ENCODE results near the gene CGREF1. TPM values are rescaled to one million over a fixed set of nuclear protein-coding genes. Genes with fewer than 3 reads are reported as not detected.
A peak's percentile ranks its signal among the peaks of the same experiment; 100 is the strongest.

The CGREF1 gene, protein sequence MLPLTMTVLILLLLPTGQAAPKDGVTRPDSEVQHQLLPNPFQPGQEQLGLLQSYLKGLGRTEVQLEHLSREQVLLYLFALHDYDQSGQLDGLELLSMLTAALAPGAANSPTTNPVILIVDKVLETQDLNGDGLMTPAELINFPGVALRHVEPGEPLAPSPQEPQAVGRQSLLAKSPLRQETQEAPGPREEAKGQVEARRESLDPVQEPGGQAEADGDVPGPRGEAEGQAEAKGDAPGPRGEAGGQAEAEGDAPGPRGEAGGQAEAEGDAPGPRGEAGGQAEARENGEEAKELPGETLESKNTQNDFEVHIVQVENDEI
- 0.43 TPM for total RNA-seq
- long read RNA-seq, partial matches to known transcripts = 0 of 1 reads
- long read RNA-seq, other reads (novel, unspliced or antisense) = 1 of 1 reads

DNA sequence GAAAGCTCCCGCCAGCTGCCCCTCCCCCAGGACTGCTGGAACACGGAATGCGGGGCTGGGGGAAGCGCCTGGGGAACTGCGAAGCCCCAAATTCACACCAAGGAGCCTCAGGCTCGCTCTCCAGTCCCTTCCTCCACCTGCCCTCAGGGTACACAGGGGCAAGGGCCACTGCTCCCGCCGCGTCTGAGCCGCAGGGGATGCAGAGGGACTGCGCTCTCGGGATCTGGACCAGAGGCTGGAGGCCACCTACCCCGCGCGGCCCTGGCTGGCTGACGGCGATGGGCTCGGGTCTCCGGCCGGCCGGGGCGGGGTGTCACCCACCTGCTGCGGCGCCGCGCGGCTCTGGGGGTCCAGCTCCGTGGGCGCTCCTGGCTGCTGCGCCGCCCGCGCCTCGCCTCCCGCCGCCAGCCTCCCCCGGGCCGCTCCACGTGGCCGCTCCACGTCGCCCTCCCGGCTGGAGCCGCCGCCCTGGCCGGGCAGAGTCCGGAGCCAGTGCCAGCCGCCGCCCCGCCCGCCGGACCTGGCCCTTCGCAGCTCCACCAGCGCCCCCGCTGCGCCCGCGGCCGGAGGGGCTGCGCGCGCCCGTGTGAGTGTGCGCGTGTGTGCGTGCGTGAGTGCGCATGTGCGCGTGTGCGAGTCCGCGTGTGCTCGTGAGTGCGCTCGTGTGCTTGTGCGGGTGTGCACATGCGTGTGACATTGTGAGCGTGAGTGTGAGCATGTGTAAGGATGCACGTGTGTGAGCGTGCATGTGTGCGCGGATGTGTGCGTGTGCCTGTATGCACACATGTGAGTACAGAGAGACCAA lies at the start of gene CGREF1:
CGREF1 (minus strand) TSS at position 604 of the 805 bp plus-strand sequence. CDS start 14,762 bp downstream, outside the sequence.
- Histone ChIP-seq H3K27me3 (peaks cover 26% of the 10 kb centered on the region), H3K4me3 (peak within 1 kb of the TSS; percentile 30), H3K36me3 (no peaks in the 10 kb centered on the region), H3K27ac (no peak within 1 kb of the TSS), H3K4me1 (peaks cover 10% of the 10 kb centered on the region), H3K9me3 (no peaks in the 10 kb centered on the region)
- DNase-seq (no peak), ATAC-seq (peak; percentile 25)
- TF ChIP-seq, protein P1, sequence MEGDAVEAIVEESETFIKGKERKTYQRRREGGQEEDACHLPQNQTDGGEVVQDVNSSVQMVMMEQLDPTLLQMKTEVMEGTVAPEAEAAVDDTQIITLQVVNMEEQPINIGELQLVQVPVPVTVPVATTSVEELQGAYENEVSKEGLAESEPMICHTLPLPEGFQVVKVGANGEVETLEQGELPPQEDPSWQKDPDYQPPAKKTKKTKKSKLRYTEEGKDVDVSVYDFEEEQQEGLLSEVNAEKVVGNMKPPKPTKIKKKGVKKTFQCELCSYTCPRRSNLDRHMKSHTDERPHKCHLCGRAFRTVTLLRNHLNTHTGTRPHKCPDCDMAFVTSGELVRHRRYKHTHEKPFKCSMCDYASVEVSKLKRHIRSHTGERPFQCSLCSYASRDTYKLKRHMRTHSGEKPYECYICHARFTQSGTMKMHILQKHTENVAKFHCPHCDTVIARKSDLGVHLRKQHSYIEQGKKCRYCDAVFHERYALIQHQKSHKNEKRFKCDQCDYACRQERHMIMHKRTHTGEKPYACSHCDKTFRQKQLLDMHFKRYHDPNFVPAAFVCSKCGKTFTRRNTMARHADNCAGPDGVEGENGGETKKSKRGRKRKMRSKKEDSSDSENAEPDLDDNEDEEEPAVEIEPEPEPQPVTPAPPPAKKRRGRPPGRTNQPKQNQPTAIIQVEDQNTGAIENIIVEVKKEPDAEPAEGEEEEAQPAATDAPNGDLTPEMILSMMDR (IDR thresholded peaks at IDR 0.05) = no peak
- intact Hi-C loops (cut with DNase I) = no loop called here

- TF ChIP-seq, protein P1 (IDR thresholded peaks at IDR 0.05) = no peak
- ATAC-seq (no peak), DNase-seq (no peak)
- Histone ChIP-seq H3K4me1 (peaks cover 4% of the 10 kb centered on the region), H3K27me3 (no peaks in the 10 kb centered on the region), H3K9me3 (no peaks in the 10 kb centered on the region), H3K36me3 (no peaks in the 10 kb centered on the region), H3K27ac (no peak overlapping the region), H3K4me3 (no peak overlapping the region)
- intact Hi-C loops (cut with DNase I) = no loop called here
These were observed 46.2 kb upstream of the CGREF1 start for GRCh38 chr2:27164960-27165763.

GRCh38 chr2:27162151-27163121 lies 43.5 kb upstream of the CGREF1 start:
- no peaks in the 10 kb centered on the region for H3K36me3 ChIP-seq
- H3K9me3 ChIP-seq = no peaks in the 10 kb centered on the region
- H3K27ac ChIP-seq = no peak overlapping the region
- H3K4me1 ChIP-seq = no peaks in the 10 kb centered on the region
- ATAC-seq (no peak), DNase-seq (no peak)
- intact Hi-C loops (cut with DNase I) = no loop called here
- TF ChIP-seq, protein P1 (IDR thresholded peaks at IDR 0.05) = no peak
- no peaks in the 10 kb centered on the region for H3K27me3 ChIP-seq
- H3K4me3 ChIP-seq = no peak overlapping the region

DNA sequence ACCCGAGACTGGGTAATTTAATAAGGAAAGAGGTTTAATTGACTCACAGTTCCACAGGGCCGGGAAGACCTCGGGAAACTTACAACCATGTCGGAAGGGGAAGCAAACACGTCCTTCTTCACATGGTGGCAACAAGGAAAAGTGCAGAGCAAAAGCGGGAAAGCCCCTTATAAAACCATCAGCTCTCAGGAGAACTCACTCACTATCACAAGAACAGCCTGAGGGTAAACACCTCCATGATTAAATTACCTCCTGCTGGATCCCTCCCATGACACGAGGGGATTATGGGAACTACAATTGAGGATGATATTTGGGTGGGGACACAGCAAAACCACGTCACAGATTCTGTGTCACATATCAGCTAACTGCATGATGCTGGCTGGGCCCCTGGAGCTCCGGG lies 41.3 kb upstream of the CGREF1 start:
- Histone ChIP-seq H3K4me3 (no peak overlapping the region), H3K4me1 (no peaks in the 10 kb centered on the region), H3K9me3 (no peaks in the 10 kb centered on the region), H3K27me3 (no peaks in the 10 kb centered on the region), H3K36me3 (no peaks in the 10 kb centered on the region), H3K27ac (no peak overlapping the region)
- ATAC-seq = no peak
- TF ChIP-seq, protein P1 (IDR thresholded peaks at IDR 0.05) = no peak
- DNase-seq = no peak
- intact Hi-C loops (cut with DNase I) = no loop called here
